K562 (cell line): Measurements from ENCODE around the gene PRKCSH.

Experiments
- CBX1 ChIP-seq: sonication (generic); IDR thresholded peaks from 2 replicates; pipeline ENCODE4 v1.6.1; 2016; ENCODE audit warnings: antibody characterized with exemption, low read depth, mild to moderate bottlenecking
- PML ChIP-seq: IDR thresholded peaks from 2 replicates; pipeline ENCODE4 v1.6.1; 2012; ENCODE audit warnings: low read length, inconsistent platforms
- POLR2AphosphoS5 ChIP-seq: IDR thresholded peaks from 2 replicates; pipeline ENCODE4 v1.6.1; 2011; ENCODE audit warnings: mild to moderate bottlenecking, low read depth, low read length, moderate library complexity; ENCODE audit not compliant: control insufficient read depth, insufficient read depth
- SP1 ChIP-seq: sonication (generic); formaldehyde crosslinking; IDR thresholded peaks from 2 replicates; pipeline ENCODE4 v1.8.1; 2022; ENCODE audit warnings: mild to moderate bottlenecking, missing genetic modification reagents
- USF2 ChIP-seq: sonication (generic); formaldehyde crosslinking; IDR thresholded peaks from 2 replicates; pipeline ENCODE4 v1.5.0; 2020; ENCODE audit warnings: missing genetic modification reagents
- ZBTB17 ChIP-seq: fragments of 450-650 bp; formaldehyde crosslinking; IDR thresholded peaks from 2 replicates; pipeline ENCODE4 v1.4.0; 2020; ENCODE audit warnings: mild to moderate bottlenecking
- ZNF766 ChIP-seq: fragments of 200-800 bp; sonication (Bioruptor generic); conservative IDR thresholded peaks from 2 replicates; pipeline ENCODE4 v1.6.1; 2016; ENCODE audit warnings: missing genetic modification characterization, missing compliant biosample characterization
- TF ChIP-seq, protein P1 (sequence below), 2 experiments: fragments of 450-650 bp; formaldehyde crosslinking in 1 of 2; IDR thresholded peaks; 2 replicates each; pipeline versions ENCODE4 v1.4.0 to v1.6.1; 2014 to 2020; ENCODE audit warnings: mild to moderate bottlenecking in 2 of 2, borderline replicate concordance in 1 of 2, low read depth in 1 of 2
- TF ChIP-seq, protein P2 (sequence below): fragments of 450-650 bp; IDR thresholded peaks from 2 replicates; pipeline ENCODE4 v1.6.1; 2016; ENCODE audit warnings: mild to moderate bottlenecking

DNA sequence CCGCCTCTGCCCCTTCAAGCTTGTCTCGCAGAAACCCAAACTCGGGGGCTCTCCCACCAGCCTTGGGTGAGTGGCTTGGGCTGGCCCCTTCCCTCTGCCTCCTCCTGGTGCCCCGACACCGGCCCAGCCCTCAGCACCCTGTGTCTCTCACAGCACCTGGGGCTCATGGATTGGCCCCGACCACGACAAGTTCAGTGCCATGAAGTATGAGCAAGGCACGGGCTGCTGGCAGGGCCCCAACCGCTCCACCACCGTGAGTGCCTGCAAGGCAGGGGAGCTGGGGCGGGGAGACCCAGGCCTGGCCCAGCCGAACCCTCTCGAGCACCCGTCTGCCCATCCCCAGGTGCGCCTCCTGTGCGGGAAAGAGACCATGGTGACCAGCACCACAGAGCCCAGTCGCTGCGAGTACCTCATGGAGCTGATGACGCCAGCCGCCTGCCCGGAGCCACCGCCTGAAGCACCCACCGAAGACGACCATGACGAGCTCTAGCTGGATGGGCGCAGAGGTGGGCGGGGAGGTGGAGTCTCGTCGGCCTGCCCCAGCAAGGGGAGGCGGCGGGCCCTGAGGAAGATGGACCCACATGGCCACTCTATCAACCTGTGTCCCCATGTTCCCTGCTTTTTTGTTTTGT lies 13.6 kb downstream of the PRKCSH start:
- TF ChIP-seq SP1 (CRISPR knock-in tag) = no peak
- TF ChIP-seq POLR2AphosphoS5 = no peak
- TF ChIP-seq USF2 (CRISPR knock-in tag) = no peak
- TF ChIP-seq PML = no peak
- no peak for TF ChIP-seq ZBTB17 (CRISPR knock-in tag)
- TF ChIP-seq, protein P1, sequence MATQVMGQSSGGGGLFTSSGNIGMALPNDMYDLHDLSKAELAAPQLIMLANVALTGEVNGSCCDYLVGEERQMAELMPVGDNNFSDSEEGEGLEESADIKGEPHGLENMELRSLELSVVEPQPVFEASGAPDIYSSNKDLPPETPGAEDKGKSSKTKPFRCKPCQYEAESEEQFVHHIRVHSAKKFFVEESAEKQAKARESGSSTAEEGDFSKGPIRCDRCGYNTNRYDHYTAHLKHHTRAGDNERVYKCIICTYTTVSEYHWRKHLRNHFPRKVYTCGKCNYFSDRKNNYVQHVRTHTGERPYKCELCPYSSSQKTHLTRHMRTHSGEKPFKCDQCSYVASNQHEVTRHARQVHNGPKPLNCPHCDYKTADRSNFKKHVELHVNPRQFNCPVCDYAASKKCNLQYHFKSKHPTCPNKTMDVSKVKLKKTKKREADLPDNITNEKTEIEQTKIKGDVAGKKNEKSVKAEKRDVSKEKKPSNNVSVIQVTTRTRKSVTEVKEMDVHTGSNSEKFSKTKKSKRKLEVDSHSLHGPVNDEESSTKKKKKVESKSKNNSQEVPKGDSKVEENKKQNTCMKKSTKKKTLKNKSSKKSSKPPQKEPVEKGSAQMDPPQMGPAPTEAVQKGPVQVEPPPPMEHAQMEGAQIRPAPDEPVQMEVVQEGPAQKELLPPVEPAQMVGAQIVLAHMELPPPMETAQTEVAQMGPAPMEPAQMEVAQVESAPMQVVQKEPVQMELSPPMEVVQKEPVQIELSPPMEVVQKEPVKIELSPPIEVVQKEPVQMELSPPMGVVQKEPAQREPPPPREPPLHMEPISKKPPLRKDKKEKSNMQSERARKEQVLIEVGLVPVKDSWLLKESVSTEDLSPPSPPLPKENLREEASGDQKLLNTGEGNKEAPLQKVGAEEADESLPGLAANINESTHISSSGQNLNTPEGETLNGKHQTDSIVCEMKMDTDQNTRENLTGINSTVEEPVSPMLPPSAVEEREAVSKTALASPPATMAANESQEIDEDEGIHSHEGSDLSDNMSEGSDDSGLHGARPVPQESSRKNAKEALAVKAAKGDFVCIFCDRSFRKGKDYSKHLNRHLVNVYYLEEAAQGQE (IDR thresholded peaks at IDR 0.05; ENCODE audit: borderline replicate concordance) = no peak
- TF ChIP-seq, protein P1 (CRISPR knock-in tag; IDR thresholded peaks at IDR 0.05; ENCODE audit: low read depth) = no peak
- no peak for TF ChIP-seq CBX1
- TF ChIP-seq, protein P2, sequence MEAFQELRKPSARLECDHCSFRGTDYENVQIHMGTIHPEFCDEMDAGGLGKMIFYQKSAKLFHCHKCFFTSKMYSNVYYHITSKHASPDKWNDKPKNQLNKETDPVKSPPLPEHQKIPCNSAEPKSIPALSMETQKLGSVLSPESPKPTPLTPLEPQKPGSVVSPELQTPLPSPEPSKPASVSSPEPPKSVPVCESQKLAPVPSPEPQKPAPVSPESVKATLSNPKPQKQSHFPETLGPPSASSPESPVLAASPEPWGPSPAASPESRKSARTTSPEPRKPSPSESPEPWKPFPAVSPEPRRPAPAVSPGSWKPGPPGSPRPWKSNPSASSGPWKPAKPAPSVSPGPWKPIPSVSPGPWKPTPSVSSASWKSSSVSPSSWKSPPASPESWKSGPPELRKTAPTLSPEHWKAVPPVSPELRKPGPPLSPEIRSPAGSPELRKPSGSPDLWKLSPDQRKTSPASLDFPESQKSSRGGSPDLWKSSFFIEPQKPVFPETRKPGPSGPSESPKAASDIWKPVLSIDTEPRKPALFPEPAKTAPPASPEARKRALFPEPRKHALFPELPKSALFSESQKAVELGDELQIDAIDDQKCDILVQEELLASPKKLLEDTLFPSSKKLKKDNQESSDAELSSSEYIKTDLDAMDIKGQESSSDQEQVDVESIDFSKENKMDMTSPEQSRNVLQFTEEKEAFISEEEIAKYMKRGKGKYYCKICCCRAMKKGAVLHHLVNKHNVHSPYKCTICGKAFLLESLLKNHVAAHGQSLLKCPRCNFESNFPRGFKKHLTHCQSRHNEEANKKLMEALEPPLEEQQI = no peak
- TF ChIP-seq ZNF766 = no peak
